GM12878 (cell line): ENCODE measurements around the gene PSMD11. TPM values are rescaled to one million over a fixed set of nuclear protein-coding genes. Genes with fewer than 3 reads are reported as not detected.

ENCODE experiments used
- BCLAF1 ChIP-seq: fragments of 450-650 bp; IDR thresholded peaks from 2 replicates; pipeline ENCODE4 v1.6.1; 2017; ENCODE audit warnings: antibody characterized with exemption, mild to moderate bottlenecking, moderate library complexity
- CEBPB ChIP-seq, 2 experiments: fragments of 150-350 bp in 1 of 2; IDR thresholded peaks; 2 replicates each; pipeline ENCODE4 v1.6.1; 2012 to 2014; ENCODE audit warnings: low read depth in 2 of 2, low read length in 2 of 2, borderline replicate concordance in 1 of 2, inconsistent platforms in 1 of 2
- CUX1 ChIP-seq: IDR thresholded peaks from 2 replicates; pipeline ENCODE4 v1.6.1; 2012; ENCODE audit warnings: improper control_type of control experiment, low read depth, low read length; ENCODE audit not compliant: insufficient replicate concordance
- E2F4 ChIP-seq: IDR thresholded peaks from 2 replicates; pipeline ENCODE4 v1.6.1; 2012; ENCODE audit warnings: low read depth, low read length, improper control_type of control experiment
- IRF4 ChIP-seq: IDR thresholded peaks from 2 replicates; pipeline ENCODE4 v1.6.1; 2011; ENCODE audit warnings: low read depth, low read length
- JUNB ChIP-seq: IDR thresholded peaks from 2 replicates; pipeline ENCODE4 v1.6.1; 2016; ENCODE audit warnings: antibody characterized with exemption, mild to moderate bottlenecking
- KAT2A ChIP-seq: conservative IDR thresholded peaks from 2 replicates; pipeline ENCODE4 v1.6.1; 2011; ENCODE audit warnings: low read depth, low read length; ENCODE audit not compliant: control insufficient read depth
- SKIL ChIP-seq: fragments of 450-650 bp; IDR thresholded peaks from 2 replicates; pipeline ENCODE4 v1.6.1; 2017; ENCODE audit warnings: mild to moderate bottlenecking, low read depth, inconsistent platforms; ENCODE audit not compliant: poor library complexity, severe bottlenecking
- SREBF2 ChIP-seq: IDR thresholded peaks from 2 replicates; pipeline ENCODE4 v1.6.1; 2012; ENCODE audit warnings: mild to moderate bottlenecking, low read length
- STAT1 ChIP-seq: fragments of 450-650 bp; conservative IDR thresholded peaks from 2 replicates; pipeline ENCODE4 v1.6.1; 2014; ENCODE audit warnings: antibody characterized with exemption, mild to moderate bottlenecking
- STAT3 ChIP-seq: IDR thresholded peaks from 2 replicates; pipeline ENCODE4 v1.6.1; 2011; ENCODE audit warnings: low read depth, low read length, improper control_type of control experiment
- SUPT20H ChIP-seq: IDR thresholded peaks from 2 replicates; pipeline ENCODE4 v1.6.1; 2011; ENCODE audit warnings: low read depth, mild to moderate bottlenecking, low read length, moderate library complexity, borderline replicate concordance; ENCODE audit not compliant: control insufficient read depth
- TARDBP ChIP-seq: IDR thresholded peaks from 2 replicates; pipeline ENCODE4 v1.6.1; 2016; ENCODE audit warnings: borderline replicate concordance
- YY1 ChIP-seq: IDR thresholded peaks from 2 replicates; pipeline ENCODE4 v1.6.1; 2011; ENCODE audit warnings: low read depth, mild to moderate bottlenecking, low read length
- ZNF24 ChIP-seq: fragments of 450-650 bp; IDR thresholded peaks from 2 replicates; pipeline ENCODE4 v1.6.1; 2017; ENCODE audit warnings: antibody characterized with exemption, mild to moderate bottlenecking
- ZNF274 ChIP-seq: IDR thresholded peaks from one replicate; pipeline ENCODE4 v1.8.0; 2011; ENCODE audit not compliant: insufficient read length, insufficient read depth
- polyA plus RNA-seq, 11 experiments: library from polyadenylated mRNA; depleted of rRNA in 4 of 11; unstranded in 6 of 11; stranded (reverse) in 5 of 11; fragments of >200 nt; fragmentation: Nextera tagmentation in 4 of 11; fragmentation: Illumina TruSeq in 1 of 11; extraction: Ambion mirVana in 4 of 11; extraction: Trizol in 1 of 11; gene quantifications; 1 replicate in 1 of 11; 2 replicates in 10 of 11; pipeline versions ENCODE4 v1.2.1 to v1.2.3, GENCODE V29; 2011 to 2016; ENCODE audit warnings: inconsistent platforms in 2 of 11, missing spikeins in 2 of 11, low read depth in 1 of 11
- total RNA-seq, 4 experiments: library from RNA; depleted of rRNA in 3 of 4; stranded (reverse); fragments of >200 nt in 3 of 4; fragmentation: Illumina TruSeq in 1 of 4; extraction: Trizol in 1 of 4; gene quantifications; 2 replicates each; pipeline versions ENCODE4 v1.2.1 to v1.2.3, GENCODE V29; 2013 to 2021

The PSMD11 gene
- total and polyA plus RNA-seq, 10 of the 15 experiments (the other 5 are each of a cell fraction or from before 2014, with no cell fraction given): 84.1 to 319 (median 120) TPM

GRCh38 chr17:32515677-32516383, 71.5 kb downstream of the PSMD11 start (continued):
- TF ChIP-seq CUX1 (peak; percentile 92), JUNB (peak; percentile 64), YY1 (peak; percentile 50; the same call in 1 of the 2 replicates), STAT3 (peak; percentile 49; the same call in 1 of the 2 replicates), CEBPB (IDR thresholded peaks at IDR 0.05; ENCODE audit: borderline replicate concordance in 1 of 2, low read depth in 2 of 2, low read length in 2 of 2) (peak in 1 of 2 experiments; percentile 56; a peak in 1 of 4 replicates), SREBF2 (no peak), E2F4 (no peak), STAT1 (no peak), SKIL (peak; percentile 81), BCLAF1 (no peak), KAT2A (no peak), ZNF24 (no peak; the same call in 1 of the 2 replicates), ZNF274 (no peak), SUPT20H (no peak), IRF4 (no peak), TARDBP (no peak)
